Endodermal cell (in vitro differentiated cells): Measurements from ENCODE around the gene TIMM10. TPM values are rescaled to one million over a fixed set of nuclear protein-coding genes. Genes with fewer than 3 reads are reported as not detected.

Experiments
- DNase-seq: peaks from one replicate; pipeline ENCODE4 v3.0.0-alpha.2; 2017
- H3K27ac ChIP-seq: 2 replicates; pipeline ENCODE4 v1.5.1; 2013; ENCODE audit warnings: mild to moderate bottlenecking, low read depth, low read length, moderate library complexity
- H3K27me3 ChIP-seq: 2 replicates; pipeline ENCODE4 v1.6.1; 2013; ENCODE audit warnings: mild to moderate bottlenecking, low read length, moderate library complexity; ENCODE audit not compliant: insufficient read depth, control insufficient read depth, poor library complexity, severe bottlenecking
- H3K36me3 ChIP-seq: 2 replicates; pipeline ENCODE4 v1.7.0; 2013; ENCODE audit warnings: mild to moderate bottlenecking, low read length, moderate library complexity; ENCODE audit not compliant: control insufficient read depth, insufficient read depth
- H3K4me1 ChIP-seq: one replicate; pipeline ENCODE4 v1.7.0; 2013; ENCODE audit warnings: low read length; ENCODE audit not compliant: control insufficient read depth, insufficient read depth
- H3K4me3 ChIP-seq: 2 replicates; pipeline ENCODE4 v1.5.1; 2013; ENCODE audit warnings: mild to moderate bottlenecking, low read length, moderate library complexity
- H3K9ac ChIP-seq: 2 replicates; pipeline ENCODE4 v1.6.1; 2013; ENCODE audit warnings: mild to moderate bottlenecking, low read length, moderate library complexity; ENCODE audit not compliant: poor library complexity, severe bottlenecking; ENCODE audit errors: extremely low read depth
- H3K9me3 ChIP-seq: 2 replicates; pipeline ENCODE4 v1.6.1; 2013; ENCODE audit warnings: mild to moderate bottlenecking, low read length, moderate library complexity; ENCODE audit not compliant: control insufficient read depth
- H3K27ac Mint-ChIP-seq: 2 replicates; pipeline ENCODE4 v1.8.0; 2020; ENCODE audit warnings: mixed read lengths
- H3K27me3 Mint-ChIP-seq: 2 replicates; pipeline ENCODE4 v1.8.0; 2021; ENCODE audit warnings: mild to moderate bottlenecking, mixed read lengths; ENCODE audit not compliant: insufficient read depth
- H3K36me3 Mint-ChIP-seq: 2 replicates; pipeline ENCODE4 v1.8.0; 2020; ENCODE audit warnings: low read depth, mixed read lengths
- H3K4me1 Mint-ChIP-seq: 2 replicates; pipeline ENCODE4 v1.8.0; 2020; ENCODE audit warnings: mixed read lengths
- H3K4me3 Mint-ChIP-seq: 2 replicates; pipeline ENCODE4 v1.8.0; 2020; ENCODE audit warnings: mild to moderate bottlenecking, moderate library complexity, mixed read lengths
- H3K9me3 Mint-ChIP-seq: 2 replicates; pipeline ENCODE4 v1.8.0; 2020; ENCODE audit warnings: mild to moderate bottlenecking, mixed read lengths
- WGBS, 2 experiments: methylation state at CpG; one replicate each; pipeline versions ENCODE4 v1.1.5 to v1.1.7; 2013; ENCODE audit warnings: missing lambda C conversion rate in 2 of 2, mixed read lengths in 1 of 2; ENCODE audit not compliant: insufficient coverage in 1 of 2, insufficient read length in 1 of 2; 5-methylcytosine and 5-hydroxymethylcytosine counted together
- total RNA-seq, 2 donors: library from RNA; stranded (reverse); fragmentation: NEBNext Ultra II Directional in 1 of 2; extraction: Animal tissue kit (Norgen Biotek cat#: 25700) in 1 of 2; gene quantifications; 2 replicates in 1 of 2; 3 replicates in 1 of 2; pipeline ENCODE4 v1.2.1, GENCODE V29; 2021
- TF ChIP-seq, protein P1 (sequence below): fragments of 200-600 bp; sonication (generic); conservative IDR thresholded peaks from 2 replicates; pipeline ENCODE4 v1.5.0; 2021; ENCODE audit warnings: antibody characterized with exemption, mild to moderate bottlenecking

TIMM10 gene
- total RNA-seq, 2 donors from 2014 or later: 77.4 to 79.8 TPM

DNA sequence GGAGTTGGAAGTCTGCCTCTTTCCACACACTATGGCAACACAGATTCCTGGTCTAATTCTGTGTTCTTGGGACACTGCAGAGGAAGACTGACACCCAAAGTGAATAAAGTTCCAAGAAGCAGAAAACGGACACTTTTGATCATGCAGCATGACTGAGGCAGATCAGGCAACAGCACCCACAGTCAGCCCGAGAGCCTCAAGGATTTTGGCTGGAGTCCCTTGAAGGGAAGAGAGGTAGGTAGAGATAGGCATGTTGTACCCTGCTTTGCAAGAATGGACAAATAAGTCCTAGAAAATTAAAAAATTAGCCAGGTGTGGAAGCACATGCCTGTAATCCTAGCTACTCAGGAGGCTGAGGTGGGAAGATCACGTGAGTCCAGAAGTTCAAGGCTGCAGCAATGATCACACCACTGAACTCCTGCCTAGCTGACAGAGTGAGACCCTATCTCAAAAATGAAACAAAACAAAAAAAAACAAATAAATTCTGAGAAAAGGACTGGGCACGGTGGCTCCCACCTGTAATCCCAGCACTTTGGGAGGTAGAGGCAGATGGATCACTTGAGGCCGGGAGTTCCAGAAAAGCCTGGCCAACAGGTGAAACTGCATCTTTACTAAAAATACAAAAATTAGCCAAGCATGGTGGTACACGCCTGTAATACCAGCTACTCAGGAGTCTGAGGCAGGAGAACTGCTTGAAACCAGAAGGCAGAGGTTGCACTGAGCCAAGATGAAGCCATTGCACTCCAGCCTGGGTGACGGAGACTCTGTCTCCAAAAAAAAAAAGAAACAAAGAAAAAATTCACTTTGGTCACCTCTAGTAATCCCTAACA is 22.0 kb downstream of the TIMM10 start:
- H3K9ac ChIP-seq: no peak overlapping the region
- peaks cover 6% of the 10 kb centered on the region for H3K27me3 ChIP-seq
- no peak overlapping the region for H3K4me3 ChIP-seq
- H3K4me1 Mint-ChIP-seq: peaks cover 8% of the 10 kb centered on the region
- no peak overlapping the region for H3K4me3 Mint-ChIP-seq
- no peak overlapping the region for H3K27ac ChIP-seq
- H3K27me3 Mint-ChIP-seq: peaks cover 11% of the 10 kb centered on the region
- WGBS, 2 experiments: 88 to 94% methylated on average over 5 to 7 of the region's 7 CpGs
- DNase-seq: no peak
- TF ChIP-seq, protein P1, sequence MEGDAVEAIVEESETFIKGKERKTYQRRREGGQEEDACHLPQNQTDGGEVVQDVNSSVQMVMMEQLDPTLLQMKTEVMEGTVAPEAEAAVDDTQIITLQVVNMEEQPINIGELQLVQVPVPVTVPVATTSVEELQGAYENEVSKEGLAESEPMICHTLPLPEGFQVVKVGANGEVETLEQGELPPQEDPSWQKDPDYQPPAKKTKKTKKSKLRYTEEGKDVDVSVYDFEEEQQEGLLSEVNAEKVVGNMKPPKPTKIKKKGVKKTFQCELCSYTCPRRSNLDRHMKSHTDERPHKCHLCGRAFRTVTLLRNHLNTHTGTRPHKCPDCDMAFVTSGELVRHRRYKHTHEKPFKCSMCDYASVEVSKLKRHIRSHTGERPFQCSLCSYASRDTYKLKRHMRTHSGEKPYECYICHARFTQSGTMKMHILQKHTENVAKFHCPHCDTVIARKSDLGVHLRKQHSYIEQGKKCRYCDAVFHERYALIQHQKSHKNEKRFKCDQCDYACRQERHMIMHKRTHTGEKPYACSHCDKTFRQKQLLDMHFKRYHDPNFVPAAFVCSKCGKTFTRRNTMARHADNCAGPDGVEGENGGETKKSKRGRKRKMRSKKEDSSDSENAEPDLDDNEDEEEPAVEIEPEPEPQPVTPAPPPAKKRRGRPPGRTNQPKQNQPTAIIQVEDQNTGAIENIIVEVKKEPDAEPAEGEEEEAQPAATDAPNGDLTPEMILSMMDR: no peak
- H3K9me3 ChIP-seq: no peaks in the 10 kb centered on the region
- no peaks in the 10 kb centered on the region for H3K4me1 ChIP-seq
- no peaks in the 10 kb centered on the region for H3K36me3 Mint-ChIP-seq
- H3K27ac Mint-ChIP-seq: no peak overlapping the region
- no peaks in the 10 kb centered on the region for H3K9me3 Mint-ChIP-seq
- H3K36me3 ChIP-seq: no peaks in the 10 kb centered on the region

DNA sequence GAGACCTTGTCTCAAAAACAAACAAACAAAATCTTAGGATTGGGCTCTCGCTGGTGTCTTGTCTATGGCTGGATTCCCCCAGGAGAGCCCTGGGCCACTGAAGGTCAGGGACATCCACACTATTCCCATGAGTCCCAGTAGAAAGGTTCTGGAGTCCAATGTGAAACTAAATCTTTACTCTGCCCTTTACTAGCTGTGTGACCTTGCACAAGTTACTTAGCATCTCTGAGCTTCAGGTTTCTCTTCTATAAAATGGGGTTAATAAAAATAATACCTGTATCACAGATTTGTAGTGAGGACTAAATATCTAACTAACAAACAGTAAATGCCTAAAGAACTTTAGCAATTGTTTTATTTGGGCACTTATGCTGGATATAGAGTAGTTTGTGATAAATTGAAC is 24.0 kb downstream of the TIMM10 start:
- no peak overlapping the region for H3K4me3 ChIP-seq
- H3K36me3 Mint-ChIP-seq: no peaks in the 10 kb centered on the region
- no peaks in the 10 kb centered on the region for H3K9me3 Mint-ChIP-seq
- no peaks in the 10 kb centered on the region for H3K9me3 ChIP-seq
- WGBS, 2 experiments: 71 to 85% methylated on average over 1 of the region's 1 CpG
- H3K27me3 Mint-ChIP-seq: peaks cover 1% of the 10 kb centered on the region
- H3K36me3 ChIP-seq: no peaks in the 10 kb centered on the region
- TF ChIP-seq, protein P1: no peak
- no peaks in the 10 kb centered on the region for H3K4me1 ChIP-seq
- no peak overlapping the region for H3K9ac ChIP-seq
- H3K27me3 ChIP-seq: no peaks in the 10 kb centered on the region
- no peak overlapping the region for H3K4me3 Mint-ChIP-seq
- H3K4me1 Mint-ChIP-seq: peaks cover 23% of the 10 kb centered on the region
- no peak overlapping the region for H3K27ac ChIP-seq
- DNase-seq: no peak
- no peak overlapping the region for H3K27ac Mint-ChIP-seq

DNA sequence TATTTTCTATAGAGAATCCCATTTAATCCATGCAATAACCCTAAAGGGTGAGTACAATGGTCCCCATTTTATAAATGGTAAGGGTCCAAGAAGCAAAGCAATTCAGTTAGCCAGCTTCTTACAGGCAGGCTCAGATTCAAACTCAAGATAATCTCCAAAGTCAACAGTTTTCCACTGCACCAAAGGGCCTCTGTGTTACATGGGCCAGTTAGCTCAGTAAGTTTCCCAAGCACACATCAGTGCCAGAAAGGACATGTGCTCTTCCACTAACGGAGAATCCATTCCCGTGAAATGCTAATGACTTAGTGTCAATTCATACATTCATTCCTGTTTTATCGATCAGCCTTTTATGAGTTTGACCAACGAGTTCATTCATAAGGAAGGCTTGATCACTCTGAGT is 26.0 kb downstream of the TIMM10 start:
- Histone ChIP-seq H3K4me3 (no peak overlapping the region), H3K36me3 (no peaks in the 10 kb centered on the region), H3K27ac (no peak overlapping the region), H3K4me1 (no peaks in the 10 kb centered on the region), H3K9me3 (no peaks in the 10 kb centered on the region), H3K27me3 (no peaks in the 10 kb centered on the region), H3K9ac (no peak overlapping the region)
- no peak overlapping the region for H3K27ac Mint-ChIP-seq
- H3K9me3 Mint-ChIP-seq: no peaks in the 10 kb centered on the region
- no peak overlapping the region for H3K4me3 Mint-ChIP-seq
- peaks cover 33% of the 10 kb centered on the region for H3K4me1 Mint-ChIP-seq
- no peaks in the 10 kb centered on the region for H3K27me3 Mint-ChIP-seq
- TF ChIP-seq, protein P1: no peak
- no peak for DNase-seq
- no peaks in the 10 kb centered on the region for H3K36me3 Mint-ChIP-seq
- 95 to 96% methylated on average over 4 of the region's 4 CpGs for WGBS, 2 experiments
